Measurements from ENCODE around the gene UBA5.
"Not testable (repeated sequence)": the region's sequence is repeated elsewhere in the genome, so short reads cannot be mapped to it uniquely, and the experiment has no call there.

The UBA5 gene

DNA sequence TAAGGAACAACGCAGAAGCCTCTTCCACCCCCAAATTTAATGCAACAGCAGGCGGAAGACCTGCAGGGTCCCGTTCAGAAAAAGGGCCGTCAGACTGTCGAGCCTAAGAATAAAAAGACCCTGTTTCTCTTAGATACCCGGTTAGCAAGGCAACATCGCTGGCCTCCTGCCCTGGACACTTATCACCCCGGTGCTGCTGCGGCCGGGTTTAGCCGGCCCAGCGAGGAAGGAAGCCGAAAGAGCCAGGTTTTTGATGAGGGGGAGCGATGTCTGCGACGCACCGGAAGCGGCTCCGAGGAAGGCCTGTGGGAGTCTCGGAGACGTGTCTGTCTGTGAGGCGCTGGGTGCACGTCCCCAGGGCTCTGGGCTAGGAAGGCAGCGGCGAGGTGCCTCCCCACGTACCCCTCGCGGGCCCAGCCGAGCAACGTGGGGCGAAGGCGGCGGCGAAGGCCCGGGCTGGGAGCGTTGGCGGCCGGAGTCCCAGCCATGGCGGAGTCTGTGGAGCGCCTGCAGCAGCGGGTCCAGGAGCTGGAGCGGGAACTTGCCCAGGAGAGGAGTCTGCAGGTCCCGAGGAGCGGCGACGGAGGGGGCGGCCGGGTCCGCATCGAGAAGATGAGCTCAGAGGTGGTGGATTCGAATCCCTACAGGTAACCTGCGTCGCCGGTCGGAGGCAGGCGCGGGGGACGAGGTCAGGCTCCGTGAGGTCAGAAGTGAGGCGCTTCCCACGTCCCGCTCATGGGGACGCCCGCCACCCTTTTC, at the start of gene UBA5:
Gene UBA5, plus strand, starts transcription at position 278 of the 759 bp plus-strand sequence. Its CDS starts 209 bp downstream, at position 487.
- DNase-seq: peak; percentile 77

DNA sequence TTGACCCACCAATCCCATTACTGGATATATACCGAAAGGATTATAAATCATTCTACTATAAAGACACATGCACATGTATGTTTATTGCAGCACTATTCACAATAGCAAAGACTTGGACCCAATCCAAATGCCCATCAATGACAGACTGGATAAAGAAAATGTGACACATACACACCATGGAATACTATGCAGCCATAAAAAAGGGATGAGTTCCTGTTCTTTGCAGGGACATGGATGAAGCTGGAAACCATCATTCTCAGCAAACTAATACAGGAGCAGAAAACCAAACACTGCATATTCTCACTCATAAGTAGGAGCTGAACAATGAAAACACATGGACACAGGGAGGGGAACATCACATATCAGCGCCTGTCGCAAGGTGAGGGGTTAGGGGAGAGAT, 44.8 kb upstream of the UBA5 start:
- not testable (repeated sequence) for DNase-seq

DNA sequence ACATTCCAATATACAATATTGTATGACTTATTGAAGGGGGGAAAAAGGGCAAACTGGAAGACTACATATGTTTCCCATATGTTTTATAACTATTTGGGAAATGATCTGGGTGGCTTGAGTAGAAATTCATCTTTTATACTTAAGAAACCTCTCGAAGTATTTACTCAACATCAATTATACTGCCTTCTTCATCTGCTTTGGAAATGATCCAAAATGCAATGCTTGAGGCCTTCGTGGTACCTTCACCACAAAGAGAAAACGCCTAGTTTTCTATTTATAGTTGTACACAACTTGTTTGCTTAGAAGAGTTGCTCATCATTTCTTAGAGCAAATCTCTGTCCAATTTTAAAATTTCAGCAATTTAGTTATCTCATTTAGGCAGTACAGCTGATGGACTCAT, 44.2 kb upstream of the UBA5 start:
- no peak for DNase-seq

DNA sequence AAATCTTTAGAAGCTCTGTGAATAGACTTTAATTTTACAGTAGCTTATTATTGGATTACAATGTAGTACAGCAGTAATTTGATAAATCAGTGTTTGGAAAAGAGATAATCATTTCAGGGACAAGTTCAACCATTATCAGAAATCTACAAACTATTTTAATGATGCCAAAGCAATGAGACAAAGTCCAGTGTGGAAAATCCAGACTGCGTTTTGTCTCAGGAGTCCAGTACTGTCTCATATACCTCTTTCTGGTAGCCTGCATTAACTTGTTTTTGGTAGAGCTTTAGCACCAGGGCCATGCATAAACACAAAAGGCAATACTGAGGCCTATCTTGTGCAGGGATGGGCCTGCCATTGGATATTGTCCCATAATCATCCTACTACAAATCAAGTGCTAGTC, 43.3 kb upstream of the UBA5 start:
- no peak for DNase-seq

DNA sequence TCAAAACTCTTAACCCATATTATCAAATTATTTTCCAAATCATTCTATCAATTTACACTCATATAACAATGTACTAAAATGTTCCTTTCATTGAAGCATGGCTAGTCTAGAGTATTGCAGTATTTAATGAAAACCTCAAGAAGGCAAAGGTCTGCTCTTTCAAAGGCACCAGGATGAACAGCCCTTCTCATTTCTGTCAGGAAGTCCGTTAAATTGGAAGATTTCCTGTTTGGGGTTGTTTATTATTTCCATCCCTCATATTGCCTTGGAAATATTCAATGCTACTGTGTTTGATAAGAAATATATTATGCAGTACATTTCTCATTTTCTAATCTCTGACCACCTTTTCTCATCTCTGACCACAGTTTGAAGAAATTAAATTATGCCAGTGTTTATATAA, 38.0 kb upstream of the UBA5 start:
- no peak for DNase-seq

DNA sequence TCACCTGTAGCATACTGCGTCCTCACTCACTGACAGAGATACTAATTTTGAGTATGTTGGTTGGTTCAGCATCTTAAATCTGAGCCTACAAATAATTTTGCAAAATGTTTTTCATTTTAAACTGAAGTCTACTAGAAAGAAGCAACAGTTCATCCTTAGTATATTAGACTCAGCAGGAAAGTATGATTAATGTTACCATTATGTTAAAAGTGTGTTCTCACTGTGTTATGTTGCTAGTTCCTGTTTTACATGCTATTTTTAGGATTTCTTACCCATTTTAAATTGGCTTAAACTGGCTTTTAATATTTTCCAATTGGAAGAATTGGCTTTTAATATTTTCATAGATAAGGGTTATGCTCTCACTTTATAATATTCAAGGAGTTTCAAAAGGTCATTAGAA, 37.4 kb upstream of the UBA5 start:
- no peak for DNase-seq

DNA sequence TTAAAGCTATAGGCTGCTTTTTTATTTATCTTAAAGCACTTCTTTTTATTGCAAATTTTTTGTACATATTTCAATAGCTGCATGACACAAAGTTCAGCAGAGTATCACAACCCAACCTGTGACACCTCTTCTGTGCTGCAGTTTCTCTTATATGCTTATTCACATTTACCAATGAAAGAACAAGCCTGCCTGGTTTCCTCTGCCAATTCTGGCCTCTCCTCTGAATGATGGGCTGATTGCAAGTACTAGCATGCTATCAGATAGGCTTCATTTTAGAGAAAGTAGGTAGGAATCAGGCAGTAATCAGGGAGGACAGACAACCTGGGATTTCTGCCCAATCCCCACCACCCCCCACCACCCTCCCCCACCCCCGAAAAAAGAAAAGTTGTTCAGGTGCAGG, 36.5 kb upstream of the UBA5 start:
- no peak for DNase-seq

DNA sequence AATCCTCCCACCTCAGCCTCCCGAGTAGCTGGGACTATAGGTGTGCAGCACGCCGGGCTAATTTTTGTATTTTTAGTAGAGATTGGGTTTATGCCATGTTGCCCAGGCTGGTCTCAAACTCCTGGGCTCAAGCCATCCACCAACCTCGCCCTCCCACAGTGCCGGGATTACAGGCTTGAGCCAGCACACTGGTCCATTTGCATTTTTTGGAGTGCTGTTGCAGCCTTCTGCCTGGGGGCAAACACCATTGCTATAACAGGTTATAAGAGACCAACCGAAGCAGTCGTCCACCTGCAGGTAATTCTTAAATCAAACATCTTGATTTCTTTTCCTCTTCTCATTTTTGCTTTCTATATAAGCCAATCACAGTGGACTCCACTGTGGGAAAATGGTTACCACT, 35.3 kb upstream of the UBA5 start:
- no peak for DNase-seq

DNA sequence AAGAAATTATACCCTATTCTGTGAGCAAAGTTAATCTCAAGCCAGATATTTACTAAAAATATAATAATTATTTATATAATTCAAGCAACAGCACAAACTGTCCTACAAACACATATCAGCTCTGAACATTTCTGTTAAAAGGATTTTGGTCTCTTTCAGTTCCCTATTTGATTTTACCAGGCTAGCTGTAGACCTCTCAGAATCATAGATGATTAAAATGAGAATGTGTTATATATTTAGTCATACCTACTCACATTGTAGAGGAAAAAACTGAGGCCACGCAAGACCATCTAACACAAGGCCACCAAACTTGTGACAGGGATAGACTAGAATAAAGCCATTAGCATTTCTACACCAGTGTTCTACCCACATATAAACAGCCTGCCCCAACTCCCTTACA, 34.5 kb upstream of the UBA5 start:
- DNase-seq: no peak

DNA sequence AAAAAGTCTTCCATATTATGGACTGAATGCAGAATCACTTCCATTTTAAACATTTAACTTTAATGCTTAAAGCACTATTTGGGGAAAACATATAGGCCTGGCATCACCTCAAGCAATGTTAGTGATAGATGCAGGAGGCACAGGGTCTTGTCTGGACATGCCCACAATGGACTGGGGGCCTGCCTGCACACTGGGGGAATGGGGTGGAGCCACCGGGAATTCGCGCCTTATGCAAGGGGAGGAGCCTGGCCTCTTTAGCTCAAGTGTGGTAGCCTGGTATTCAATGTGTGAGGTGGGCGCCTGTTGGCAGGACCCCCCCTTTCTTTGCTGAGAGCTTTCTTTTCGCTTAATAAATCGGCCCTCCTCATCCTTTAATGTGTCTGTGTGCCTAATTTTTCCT, 33.2 kb upstream of the UBA5 start:
- no peak for DNase-seq

DNA sequence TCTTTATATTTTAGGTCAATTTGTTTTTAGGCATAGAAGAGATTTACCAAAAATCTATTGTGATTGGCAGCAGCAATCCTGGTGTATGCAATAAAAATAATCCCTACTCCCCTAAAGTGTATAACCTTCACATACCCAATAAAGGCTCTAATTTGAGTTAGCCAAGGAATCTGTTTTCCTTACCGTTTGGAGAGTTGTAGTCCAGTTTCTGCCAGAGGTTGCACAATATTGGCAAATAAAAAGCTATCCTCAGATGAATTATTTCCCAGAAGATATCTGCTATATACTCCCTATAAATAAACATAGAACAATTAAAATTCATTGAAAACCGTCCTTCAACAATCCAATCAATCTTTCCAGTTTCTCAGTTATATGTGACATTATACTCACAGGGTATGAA, 32.0 kb upstream of the UBA5 start:
- DNase-seq: no peak

DNA sequence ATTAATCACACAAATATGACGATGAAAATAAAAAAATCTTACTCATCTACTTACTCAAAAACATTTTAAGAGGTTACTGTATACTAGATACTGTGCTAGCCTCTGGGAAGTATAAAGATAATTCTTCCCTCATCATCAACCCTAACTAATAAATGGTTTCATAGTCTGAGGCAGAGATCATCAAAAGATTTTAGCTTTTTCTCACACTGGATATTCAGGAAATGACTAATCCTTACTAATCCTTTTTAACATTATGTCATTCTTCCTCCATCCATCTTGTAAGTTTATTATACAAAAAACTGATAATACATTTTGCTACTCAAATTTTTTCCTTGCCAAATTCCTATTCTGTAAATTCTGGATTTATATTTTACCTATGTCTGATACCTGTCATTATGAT, 30.2 kb upstream of the UBA5 start:
- DNase-seq: no peak

DNA sequence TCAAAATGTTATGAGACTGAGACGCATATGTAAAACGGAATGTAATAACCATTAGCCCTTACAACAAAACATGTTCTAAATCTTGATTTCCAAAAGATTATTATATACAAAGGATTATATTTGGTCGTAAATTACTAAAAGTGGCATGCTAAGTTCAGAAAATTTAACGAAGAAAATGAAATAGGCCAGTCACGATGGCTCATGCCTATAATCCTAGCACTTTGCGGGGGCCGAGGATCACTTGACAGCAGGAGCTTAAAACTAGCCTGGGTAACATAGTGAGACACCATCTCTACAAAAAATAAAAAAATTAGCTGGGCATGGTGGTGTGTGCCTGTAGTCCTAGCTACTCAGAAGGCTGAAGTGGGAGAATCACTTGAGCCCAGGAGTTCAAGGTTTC, 29.5 kb upstream of the UBA5 start:
- no peak for DNase-seq

DNA sequence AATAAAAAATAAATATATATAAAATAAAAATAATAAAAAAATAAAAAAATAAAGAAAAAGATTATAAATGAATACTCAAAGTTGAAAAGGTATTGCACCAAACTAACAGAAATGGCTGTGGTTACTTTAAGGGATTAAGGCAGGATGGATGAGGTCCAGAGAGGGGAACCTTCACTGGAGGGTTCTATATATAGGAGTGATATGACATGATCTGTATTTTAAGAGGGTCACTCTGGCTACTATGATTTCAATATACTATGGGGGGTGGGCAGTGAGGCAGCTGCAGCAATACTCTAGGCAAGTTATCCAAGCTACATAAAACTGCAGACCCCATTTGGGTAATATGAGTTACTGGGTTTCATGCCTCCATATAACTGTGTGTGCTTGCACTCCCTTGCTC, 25.1 kb upstream of the UBA5 start:
- DNase-seq: no peak

DNA sequence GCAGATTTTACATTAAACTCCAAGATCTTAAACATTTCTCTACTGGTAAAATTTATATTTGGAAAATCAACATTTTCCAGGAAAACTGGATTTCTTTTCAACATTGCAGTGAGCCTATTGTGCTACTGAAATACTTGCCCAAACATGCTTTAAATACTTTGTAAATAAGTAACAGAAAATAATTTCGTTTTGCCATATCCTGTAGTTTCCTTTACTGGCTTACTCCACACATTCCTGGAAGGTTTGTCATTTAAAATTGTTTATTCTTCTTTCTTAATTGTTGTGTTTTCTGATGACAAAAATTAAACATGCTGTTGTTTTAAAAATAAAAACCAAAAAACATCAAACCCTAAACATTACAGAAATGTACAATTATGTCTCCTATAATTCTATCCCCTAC, 22.5 kb upstream of the UBA5 start:
- no peak for DNase-seq

DNA sequence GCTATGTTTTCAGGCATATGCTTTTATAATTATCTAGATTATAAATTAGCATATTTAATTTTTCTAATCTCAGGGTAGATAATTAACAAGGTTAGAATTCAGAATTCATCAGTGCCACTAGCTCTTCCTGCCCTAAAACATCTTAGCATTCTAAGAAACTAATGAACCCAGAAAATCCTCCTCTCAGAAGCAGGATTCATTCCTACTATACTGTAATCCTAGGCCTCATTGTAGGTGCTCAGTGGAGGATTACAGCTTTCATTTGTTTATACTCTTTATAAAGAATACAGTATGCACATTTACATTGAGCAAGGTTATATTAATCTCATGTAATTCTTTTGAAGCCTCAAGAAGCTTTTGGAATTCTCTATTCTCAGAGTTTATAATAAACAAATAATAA, 21.4 kb upstream of the UBA5 start:
- DNase-seq: no peak

DNA sequence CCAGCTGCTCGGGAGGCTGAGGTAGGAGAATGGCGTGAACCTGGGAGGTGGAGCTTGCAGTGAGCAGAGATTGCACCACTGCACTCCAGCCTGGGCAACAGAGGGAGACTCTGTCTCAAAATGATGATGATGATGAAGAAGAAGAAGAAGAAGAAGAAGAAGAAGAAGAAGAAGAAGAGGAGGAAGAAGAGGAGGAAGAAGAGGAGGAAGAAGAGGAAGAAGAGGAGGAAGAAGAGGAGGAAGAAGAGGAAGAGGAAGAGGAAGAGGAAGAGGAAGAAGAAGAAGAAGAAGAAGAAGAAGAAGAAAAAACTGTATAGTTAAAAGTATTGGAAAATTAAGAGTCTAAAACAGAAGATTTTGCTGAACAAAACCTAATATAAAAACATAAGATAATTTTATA, 18.7 kb upstream of the UBA5 start:
- DNase-seq: not testable (repeated sequence)

DNA sequence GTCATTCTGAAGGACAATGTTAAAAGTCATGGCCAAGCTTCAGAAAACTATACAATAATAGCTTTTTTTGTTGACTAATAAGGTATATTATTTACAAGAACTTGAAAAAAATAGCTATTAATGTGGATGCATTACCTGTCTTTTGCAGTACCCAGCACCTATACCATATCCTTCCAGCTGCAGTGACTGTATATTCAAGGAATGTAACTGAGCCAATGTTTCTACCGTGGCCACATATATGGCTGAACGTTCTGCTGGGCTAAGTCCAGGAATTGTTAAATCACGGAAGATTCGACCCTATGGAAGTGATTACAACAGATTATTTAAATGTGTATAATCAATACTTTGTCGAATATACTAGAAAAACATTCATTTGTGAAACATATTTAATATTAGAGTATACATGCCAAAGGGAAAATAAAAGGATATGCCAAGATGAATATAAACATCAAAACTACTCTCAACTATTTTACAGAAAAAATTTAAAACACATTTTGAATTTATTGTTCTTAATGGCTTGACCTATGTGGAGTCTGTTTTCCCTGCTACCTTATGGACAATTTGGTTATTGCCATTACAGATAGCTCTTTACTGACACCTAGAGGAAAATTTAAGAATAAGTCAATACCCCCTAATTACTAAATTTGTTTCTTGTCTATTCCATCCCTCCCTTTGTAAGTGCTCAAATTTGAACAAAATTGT, 18.1 kb upstream of the UBA5 start:
- peak; percentile 65 for DNase-seq

DNA sequence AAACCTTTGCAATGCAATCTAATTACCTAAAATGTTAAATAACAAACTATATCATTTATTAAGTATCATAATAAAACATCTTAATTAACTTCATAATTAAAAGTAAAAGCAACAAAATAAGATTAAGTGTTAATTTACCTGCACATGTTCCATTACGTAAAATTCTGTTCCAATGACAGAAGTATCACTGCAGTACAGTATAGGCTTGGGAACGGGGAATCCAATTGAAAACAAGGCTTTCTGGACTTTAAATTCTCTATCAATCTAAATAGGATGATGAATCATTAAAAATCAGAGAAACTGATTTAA, 17.6 kb upstream of the UBA5 start:
- no peak for DNase-seq

DNA sequence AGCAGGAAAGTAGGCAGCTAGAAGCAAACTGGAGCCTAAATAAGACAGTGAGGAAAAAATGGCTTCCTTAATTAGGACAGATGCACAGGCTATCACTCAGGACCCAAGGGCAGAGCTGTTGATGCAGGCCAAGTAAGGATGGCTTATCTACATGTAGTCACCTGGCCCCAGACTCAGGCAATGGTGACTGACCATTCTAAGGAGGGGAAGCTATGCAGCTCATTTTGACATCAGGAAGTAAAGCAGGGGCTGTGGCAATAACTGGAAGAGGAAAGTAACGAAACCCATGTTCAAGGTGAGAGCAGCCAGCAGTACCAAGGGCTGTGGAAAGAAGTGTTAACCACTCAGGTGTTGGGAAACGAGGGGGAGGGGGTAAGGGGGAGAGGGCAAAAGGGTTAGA, 16.8 kb upstream of the UBA5 start:
- no peak for DNase-seq

DNA sequence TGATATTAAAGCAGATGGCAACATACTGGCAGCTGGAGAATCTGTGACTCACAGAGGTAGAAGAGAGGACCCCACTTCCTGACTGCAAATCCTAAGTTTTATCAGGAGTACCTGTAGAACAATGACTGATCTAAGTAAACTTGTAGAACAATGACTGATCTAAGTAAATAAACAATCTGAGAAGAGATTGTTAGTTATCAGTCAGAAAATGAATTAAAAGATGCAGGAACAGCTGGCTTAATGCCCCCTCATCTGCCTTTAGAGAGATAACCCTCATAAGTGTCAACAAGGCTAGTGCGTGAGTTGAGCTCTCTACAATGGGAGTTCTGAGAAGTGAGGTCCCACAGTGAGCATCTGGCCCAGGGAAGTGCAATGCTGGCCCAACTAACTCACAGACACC, 15.1 kb upstream of the UBA5 start:
- no peak for DNase-seq

DNA sequence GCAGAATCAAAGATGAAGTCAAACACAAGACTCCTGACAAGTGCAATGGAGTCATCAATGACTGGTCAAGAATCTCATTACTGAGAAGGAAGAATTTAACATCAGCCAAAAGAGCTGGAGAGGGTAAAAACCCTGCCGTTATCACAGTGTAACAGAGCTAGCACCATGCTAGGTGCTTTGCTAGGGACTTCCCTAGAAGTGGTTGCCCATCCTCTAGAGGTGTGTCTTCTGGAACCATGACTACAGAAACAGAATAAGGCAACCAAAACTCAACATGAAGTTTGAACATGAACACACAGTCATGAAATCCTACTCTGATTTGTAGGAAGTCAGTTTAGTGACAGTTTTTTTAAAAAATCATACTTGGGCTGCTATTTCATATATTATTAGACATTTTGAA, 10.0 kb upstream of the UBA5 start:
- DNase-seq: no peak

DNA sequence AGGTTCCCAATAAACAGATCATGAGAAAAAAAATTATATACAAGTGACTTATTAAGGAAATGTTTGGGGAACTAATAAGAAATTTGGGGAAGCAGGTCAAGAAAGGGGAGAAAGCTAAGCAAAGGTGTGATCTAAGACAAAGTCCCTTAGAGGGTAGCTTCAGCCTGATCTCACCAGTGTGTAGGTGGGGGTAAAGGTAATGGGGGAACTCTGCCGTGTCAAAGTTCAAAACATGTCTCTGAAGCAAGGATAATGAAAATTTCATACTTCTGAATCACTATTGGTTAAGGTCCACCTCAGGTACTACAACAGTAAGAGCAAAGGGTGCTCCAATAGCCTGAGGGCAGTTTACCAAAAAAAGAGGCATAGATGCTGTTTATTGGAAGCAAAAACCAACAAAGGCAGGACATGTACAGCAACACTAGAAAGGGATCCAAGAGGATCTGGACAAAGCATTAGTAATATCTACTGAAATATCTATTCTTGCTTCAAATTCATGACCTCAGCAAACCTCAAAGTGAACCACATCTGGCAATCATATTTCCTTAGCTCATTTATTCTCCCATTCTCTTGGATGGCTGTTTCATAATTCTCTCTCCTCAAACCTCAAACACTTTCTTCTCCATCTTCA, 7.4 kb upstream of the UBA5 start:
- DNase-seq: no peak

DNA sequence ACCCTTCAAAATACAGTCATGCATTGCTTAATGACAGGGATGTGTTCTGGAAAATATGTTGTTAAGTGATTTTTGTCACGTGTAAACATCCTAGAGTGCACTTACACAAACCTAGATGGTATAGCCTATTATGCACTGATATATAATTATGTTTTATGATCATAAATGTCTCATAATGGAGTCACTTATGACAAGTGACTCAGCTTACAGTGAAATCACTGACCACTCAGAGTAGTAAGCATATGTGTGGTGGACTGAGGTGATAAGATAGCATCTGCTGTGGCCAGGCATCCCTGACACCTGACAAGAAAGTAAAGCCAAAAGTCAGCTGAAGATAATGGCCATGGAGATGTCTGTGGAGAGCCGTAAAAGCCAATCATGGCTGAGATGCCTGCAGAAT, 5.9 kb upstream of the UBA5 start:
- no peak for DNase-seq

DNA sequence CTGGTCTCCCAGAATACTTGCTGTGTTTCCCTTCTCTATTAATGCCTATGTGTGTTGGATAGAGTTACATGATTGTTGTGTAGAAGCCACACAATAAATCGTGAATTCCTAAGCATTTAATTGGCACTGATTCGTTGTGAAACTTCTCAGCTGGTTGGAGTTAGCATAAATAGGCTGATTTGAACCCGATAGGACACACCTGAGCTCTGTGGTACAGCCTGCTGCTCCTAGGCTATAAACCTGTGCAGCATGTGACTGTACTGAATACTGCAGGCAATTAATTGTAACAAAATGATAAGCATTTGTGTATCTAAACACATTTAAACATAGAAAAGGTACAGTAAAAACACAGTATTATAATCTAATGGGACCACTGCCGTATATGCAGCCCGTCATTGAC, 5.4 kb upstream of the UBA5 start:
- no peak for DNase-seq

Measured in hematopoietic multipotent progenitor cell treated with erythropoietin and hydrocortisone succinate and interleukin-3 and kit ligand, for 8 days (in vitro differentiated cells).